HG03060 (cell line): ENCODE data around the gene AMIGO3.

Source experiments
- ATAC-seq: cut with Tn5 transposase; IDR thresholded peaks from one replicate; pipeline ENCODE4 v1.9.1; 2021; ENCODE audit warnings: low read depth, moderate number of reproducible peaks; ENCODE audit not compliant: unreplicated experiment

AMIGO3 gene

DNA sequence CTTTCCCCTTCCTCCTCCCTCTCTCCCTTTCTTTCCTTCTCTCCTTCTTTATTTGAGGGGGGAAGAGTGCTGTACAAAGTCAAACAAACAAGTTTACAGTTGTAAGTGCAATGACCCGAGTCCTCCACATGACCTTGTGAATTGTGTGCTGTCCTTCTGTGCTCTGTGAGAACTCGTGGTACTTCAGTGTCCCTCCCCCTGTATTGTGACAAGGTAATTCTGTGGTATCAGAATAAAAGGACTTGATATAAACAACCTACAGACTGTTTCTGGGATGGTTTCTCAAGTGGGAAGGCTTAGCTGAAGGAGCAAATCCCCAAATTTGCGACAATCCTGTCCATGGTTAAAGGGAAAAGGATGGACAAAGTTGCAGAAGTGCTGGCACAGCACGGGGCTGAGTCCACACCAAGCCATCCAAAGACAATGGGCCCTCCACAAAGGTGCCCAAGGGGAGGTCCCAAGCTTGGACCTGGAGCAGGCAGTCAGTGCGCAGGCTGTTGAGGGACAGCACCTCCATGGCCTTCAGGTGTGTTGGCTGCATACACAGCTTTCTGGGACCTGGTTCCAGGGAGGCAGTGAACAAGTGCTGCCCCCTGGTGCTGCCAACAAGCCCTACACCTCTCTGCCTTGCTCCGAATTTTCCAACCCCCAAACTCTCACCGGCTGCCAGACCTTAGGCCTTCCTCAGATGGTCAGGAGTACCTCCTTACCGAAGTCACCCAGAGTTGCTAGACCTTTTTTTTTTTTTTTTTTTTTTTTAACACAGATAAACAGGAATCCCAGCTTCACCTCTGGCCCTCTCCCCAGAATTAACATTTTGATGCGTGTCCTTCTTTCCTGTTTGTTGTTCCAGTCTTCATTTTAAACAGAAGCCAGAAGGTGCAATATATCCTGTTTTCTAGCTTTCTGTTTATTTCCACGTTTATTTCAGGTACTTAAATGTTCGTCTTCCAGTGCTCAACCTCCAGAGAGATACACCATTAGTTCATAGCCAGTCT lies 47.9 kb downstream of the AMIGO3 start:
- ATAC-seq = no peak

DNA sequence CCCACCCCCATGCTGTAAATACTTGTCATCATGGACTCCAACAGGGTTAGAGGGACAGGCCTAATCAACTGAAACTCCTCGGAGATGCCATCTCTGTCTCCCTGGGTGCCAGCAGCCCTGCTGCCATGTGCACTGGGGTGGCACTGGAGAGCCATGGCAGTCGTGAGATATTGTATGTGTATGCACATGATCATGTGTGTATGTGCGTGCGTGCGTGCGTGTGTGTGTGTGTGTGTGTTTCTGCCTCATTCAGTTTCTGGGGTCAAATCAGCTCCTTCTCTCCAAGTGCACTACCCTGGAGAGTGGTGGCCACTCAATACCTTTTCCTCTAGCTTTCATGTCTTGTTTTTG lies 48.6 kb downstream of the AMIGO3 start:
- ATAC-seq = no peak

DNA sequence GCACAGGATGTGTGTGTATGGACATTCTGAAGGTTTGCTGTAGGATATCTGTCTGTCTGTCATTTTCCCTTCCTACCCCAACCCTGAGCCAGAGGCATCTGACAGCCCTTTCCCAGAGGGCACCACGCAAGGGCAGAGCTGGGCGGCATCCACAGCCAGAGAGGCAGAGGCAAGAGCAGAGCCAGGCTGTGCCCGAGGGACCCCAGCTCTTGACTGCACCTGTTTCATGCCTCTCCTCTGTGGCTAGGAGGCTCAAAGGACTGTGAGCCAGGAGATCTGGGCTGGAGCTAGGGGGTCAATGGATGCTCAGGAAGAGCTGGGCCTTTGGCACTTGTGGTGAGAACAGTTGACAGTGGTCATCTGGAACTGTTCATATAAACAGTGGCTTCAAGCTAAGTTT lies 50.1 kb downstream of the AMIGO3 start:
- ATAC-seq = no peak

DNA sequence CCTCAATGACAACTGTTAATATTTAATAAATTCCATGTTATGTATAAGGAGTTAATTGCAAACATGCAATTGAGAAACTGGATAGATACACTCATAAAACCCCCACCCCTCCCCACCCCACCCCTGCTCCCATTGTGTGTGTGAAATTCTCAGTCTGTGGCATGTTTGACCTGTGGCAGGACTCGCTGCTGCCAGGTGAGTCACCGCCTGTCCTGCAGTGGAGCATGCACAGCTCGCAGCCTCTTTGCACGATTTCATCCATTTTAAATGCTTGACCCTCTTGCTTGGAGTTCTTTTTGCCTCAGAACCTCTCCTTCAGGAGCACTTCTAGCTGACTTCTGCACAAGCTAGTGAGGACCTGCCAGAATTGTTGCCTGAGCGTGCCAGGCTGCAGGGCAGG lies 50.6 kb downstream of the AMIGO3 start:
- ATAC-seq = no peak

- ATAC-seq = no peak
Observed at GRCh38 chr3:49668414-49668797, 51.1 kb downstream of the AMIGO3 start.

DNA sequence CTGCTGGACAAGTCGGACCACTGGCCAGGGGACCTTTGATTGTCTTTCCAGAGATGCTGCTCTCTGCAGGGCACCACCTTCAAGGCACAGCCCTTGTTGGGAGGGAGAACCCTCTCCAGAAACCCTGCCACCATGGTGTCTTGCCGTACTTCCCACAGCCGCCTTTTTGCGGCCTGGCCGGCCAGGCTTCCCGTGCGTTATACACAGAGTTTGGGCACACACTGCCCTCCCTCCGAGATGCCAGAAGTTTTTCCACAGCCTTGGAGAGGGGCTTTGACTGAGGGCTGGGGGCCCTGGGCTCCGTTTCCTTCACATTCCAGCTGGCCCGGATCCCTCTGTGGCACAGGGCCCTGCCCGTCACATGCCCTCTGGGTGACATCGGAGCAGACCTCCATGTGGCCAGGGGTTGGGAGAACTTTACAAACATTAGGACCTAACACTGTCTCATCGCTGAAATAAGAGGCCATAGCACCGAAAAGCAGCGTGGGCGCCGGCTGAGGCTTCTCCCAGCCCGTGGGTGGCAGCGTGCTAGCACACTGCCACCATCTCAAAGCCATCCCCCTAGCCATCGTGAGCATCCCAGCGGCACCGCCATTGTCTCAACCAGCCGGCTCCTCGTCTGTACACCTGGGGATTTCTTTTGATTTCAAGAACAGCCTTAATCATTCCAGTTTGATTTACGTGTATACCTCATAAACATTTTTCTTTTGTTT lies 51.6 kb downstream of the AMIGO3 start:
- ATAC-seq = no peak
